Measurements from ENCODE around the gene BCL2L11.

BCL2L11 gene

GRCh38 chr2:111145103-111145760 lies 24.5 kb downstream of the BCL2L11 start:
- H3K4me3 ChIP-seq (ENCODE audit: low read depth, low read length) = no peak overlapping the region
- TF ChIP-seq CTCF (IDR thresholded peaks at IDR 0.05; ENCODE audit: borderline replicate concordance, insufficient read depth, low read depth, low read length) = no peak

- H3K4me3 ChIP-seq (ENCODE audit: low read depth, low read length) = no peak overlapping the region
- no peak for TF ChIP-seq CTCF (IDR thresholded peaks at IDR 0.05; ENCODE audit: borderline replicate concordance, insufficient read depth, low read depth, low read length)
These were observed 25.2 kb downstream of the BCL2L11 start for GRCh38 chr2:111145951-111146350.

- H3K4me3 ChIP-seq (ENCODE audit: low read depth, low read length) = no peak overlapping the region
- no peak for TF ChIP-seq CTCF (IDR thresholded peaks at IDR 0.05; ENCODE audit: borderline replicate concordance, insufficient read depth, low read depth, low read length)
These were observed 27.6 kb downstream of the BCL2L11 start for GRCh38 chr2:111148225-111148873.

GRCh38 chr2:111148925-111149324 lies 28.2 kb downstream of the BCL2L11 start:
- H3K4me3 ChIP-seq (ENCODE audit: low read depth, low read length) = no peak overlapping the region
- TF ChIP-seq CTCF (IDR thresholded peaks at IDR 0.05; ENCODE audit: borderline replicate concordance, insufficient read depth, low read depth, low read length) = no peak

- no peak overlapping the region for H3K4me3 ChIP-seq (ENCODE audit: low read depth, low read length)
- no peak for TF ChIP-seq CTCF (IDR thresholded peaks at IDR 0.05; ENCODE audit: borderline replicate concordance, insufficient read depth, low read depth, low read length)
These were observed 29.3 kb downstream of the BCL2L11 start for GRCh38 chr2:111149882-111150455.

- no peak overlapping the region for H3K4me3 ChIP-seq (ENCODE audit: low read depth, low read length)
- no peak for TF ChIP-seq CTCF (IDR thresholded peaks at IDR 0.05; ENCODE audit: borderline replicate concordance, insufficient read depth, low read depth, low read length)
These were observed 34.0 kb downstream of the BCL2L11 start for GRCh38 chr2:111154758-111155157.

GRCh38 chr2:111155610-111156009 lies 34.9 kb downstream of the BCL2L11 start:
- no peak overlapping the region for H3K4me3 ChIP-seq (ENCODE audit: low read depth, low read length)
- TF ChIP-seq CTCF (IDR thresholded peaks at IDR 0.05; ENCODE audit: borderline replicate concordance, insufficient read depth, low read depth, low read length) = no peak

All from GM12875 (cell line).